NCI-H187 treated with DMSO at 0.1 percent for 48 hours (cell line): ENCODE measurements around the gene TACR1.

ENCODE experiments used
- DNase-seq: peaks from one replicate; lab custom pipeline; 2025; lab: John Stamatoyannopoulos, UW

The TACR1 gene

GRCh38 chr2:75018162-75018561, 181.2 kb downstream of the TACR1 start:
- DNase-seq: no peak

GRCh38 chr2:75012080-75012479, 187.2 kb downstream of the TACR1 start:
- DNase-seq: no peak

GRCh38 chr2:75010571-75010970, 188.7 kb downstream of the TACR1 start:
- no peak for DNase-seq

- peak; percentile 67 for DNase-seq
Measured at GRCh38 chr2:75007819-75008218, 191.5 kb downstream of the TACR1 start.

GRCh38 chr2:75007061-75007460, 192.3 kb downstream of the TACR1 start:
- no peak for DNase-seq

- no peak for DNase-seq
Measured at GRCh38 chr2:75006041-75006440, 193.3 kb downstream of the TACR1 start.

GRCh38 chr2:75003773-75004172, 195.5 kb downstream of the TACR1 start:
- DNase-seq: no peak

GRCh38 chr2:75003276-75003675, 196.0 kb downstream of the TACR1 start:
- no peak for DNase-seq

GRCh38 chr2:75002007-75002406, 197.3 kb downstream of the TACR1 start:
- DNase-seq: no peak

GRCh38 chr2:74999468-74999867, 199.9 kb downstream of the TACR1 start:
- DNase-seq: no peak
